G401 (cell line): ENCODE results near the gene NDC80. TPM values are rescaled to one million over a fixed set of nuclear protein-coding genes. Genes with fewer than 3 reads are reported as not detected.

Experiments used
- DNase-seq: peaks from one replicate; pipeline ENCODE4 v3.0.0-alpha.2; 2015; ENCODE audit warnings: low spot score
- in situ Hi-C: cut with HindIII; loops from 2 replicates; pipeline ENCODE4 v1.10.0; 2016; ENCODE audit warnings: low sequenced_read_pairs, mixed read lengths
- total RNA-seq: library from RNA; depleted of rRNA; stranded (reverse); fragments of >200 nt; shearing (Covaris generic); gene quantifications from 2 replicates; pipeline ENCODE4 v1.2.3, GENCODE V29; 2014

The NDC80 gene
- total RNA-seq, 1 experiment from 2014 or later: 46.7 TPM

- in situ Hi-C loops: no loop called here
- DNase-seq: no peak
Observed at GRCh38 chr18:2554696-2555095, 16.7 kb upstream of the NDC80 start.

DNA sequence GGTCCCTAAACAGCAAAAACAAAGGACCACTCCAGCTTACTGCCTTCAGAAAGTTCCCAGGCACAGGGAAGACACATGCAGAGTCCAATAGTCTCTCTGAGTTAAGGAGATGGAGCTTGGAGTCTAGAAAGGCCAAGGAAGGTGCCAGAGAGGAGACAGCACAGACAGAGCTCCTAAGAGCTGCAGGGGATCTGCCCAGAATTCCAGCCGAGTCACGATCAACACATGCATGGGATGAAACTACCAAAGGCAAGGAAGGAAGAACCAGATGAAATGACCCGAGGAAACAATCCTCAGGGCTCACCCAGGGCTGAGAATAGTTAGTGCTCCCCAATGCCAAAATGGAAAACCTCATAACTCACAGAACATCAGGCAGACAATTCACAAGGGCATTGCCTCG lies 15.5 kb upstream of the NDC80 start:
- no peak for DNase-seq
- in situ Hi-C loops: no loop called here

GRCh38 chr18:2557536-2557935 lies 13.8 kb upstream of the NDC80 start:
- no peak for DNase-seq
- in situ Hi-C loops: no loop called here

DNA sequence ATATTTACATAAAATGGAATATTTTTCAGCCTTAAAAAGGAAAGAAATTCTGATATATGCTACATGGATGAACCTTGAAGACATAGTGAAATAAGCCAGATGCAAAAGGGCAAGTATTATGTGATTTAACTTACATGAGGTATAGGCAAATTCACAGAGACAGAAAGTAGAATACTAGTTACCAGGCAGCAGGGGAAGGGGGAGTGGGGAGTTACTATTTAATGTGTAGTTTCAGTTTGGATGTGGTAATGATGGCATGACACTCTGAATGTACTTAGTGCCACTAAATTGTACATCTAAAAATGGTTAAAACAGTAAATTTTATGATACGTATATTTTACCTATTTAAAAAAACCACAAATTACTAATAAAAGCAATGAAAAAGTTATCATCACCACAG lies 12.1 kb upstream of the NDC80 start:
- DNase-seq: no peak
- in situ Hi-C loops: no loop called here

DNA sequence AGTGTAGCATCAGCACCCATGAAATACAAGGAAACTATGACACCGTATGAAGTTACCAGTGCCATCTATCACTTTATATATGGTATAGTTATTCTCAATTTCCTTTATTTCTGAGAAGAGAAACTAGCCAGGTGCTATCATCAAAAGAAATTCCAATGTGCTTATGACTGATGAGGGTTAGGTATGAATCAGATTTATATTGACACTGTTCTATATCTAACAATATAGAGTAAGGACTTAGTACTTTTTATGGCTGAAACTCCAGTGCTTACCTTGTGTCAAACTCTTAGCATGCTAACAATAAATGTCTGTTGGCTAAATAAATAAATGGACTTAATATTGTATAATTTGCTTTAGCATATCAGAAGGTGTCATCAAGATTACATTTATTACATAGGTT lies 7.0 kb upstream of the NDC80 start:
- DNase-seq: no peak
- in situ Hi-C loops: no loop called here

- in situ Hi-C loops: no loop called here
- DNase-seq: no peak
Observed at GRCh38 chr18:2568129-2568528, 3.2 kb upstream of the NDC80 start.

DNA sequence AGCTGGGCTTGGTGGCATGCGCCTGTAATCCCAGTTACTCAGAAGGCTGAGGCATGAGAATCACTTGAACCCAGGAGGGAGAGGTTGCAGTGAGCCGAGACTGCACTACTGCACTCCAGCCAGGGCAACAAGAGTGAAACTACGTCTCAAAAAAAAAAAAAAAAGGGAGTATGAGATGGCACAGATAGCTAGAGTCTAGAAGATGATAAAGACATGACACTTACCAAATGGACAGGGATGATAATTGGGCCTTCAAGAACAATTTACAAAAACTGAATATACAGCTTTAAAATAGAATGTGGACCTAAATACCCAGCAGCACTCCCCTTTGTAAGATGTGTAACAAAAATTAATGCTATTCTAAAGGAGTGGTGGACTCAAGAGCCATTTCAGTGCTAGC lies 2.8 kb upstream of the NDC80 start:
- in situ Hi-C loops: no loop called here
- no peak for DNase-seq

DNA sequence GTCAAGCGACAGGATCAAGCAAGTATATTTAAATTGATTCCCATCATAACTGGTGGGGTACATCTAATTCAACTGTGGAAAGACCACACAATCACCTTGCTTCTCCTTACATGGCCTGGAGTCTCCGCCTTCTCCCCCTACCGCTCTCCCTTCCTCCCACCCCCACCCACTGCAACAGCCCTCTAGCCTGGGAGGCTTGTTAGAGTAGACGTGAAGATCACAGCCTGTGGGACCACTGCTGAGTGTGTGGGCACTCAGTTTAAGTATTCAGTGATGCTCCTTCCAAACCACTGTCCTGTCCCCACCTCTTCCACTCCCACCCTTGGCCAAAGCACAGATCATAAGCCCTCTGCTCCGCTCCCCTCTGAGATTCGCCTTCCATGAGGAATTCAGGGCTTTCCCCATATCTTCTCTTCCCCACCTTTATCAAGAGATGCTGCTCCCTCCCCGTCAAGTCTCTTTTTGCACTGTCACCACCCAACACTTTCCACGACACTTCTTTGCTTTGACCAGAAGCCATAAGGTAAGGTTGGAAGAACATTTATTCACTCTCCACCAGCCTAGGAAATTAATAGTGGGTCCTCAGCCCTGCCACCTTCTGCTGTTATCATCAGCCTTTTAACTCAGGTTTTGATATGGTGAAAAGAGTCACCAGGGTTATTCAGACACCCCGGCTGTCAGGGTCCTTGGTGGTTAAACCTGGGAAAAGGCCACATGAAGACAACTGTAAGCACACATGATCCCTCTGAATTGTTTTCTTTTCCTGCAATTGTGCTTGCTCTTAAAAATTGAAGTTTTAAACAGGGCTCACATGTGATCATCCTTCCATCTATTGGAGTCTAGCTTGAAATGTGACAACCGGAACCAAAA lies 1.8 kb upstream of the NDC80 start:
- no peak for DNase-seq
- in situ Hi-C loops: no loop called here

DNA sequence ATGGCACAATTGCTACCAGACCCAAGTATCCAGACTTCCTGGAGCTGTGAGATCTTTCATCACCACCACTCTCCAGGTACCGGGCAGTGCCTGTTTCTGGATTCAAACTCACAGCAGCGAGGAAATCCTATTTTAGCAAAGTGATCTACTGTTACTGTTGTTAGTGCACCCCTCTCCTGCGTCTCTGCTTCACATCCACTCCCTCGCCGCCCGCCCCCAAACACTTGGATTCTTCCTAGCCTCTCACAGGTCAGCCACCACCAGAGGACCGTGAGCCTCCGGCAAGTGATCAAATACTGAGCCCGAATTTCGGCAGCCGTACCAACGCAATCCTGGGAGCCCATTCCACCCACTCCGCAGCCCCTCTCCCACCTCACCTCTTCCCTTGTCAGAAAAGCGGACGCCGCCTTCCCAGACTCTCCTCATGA lies 571 bp upstream of the NDC80 start:
- in situ Hi-C loops: no loop called here
- peak; percentile 88 for DNase-seq

DNA sequence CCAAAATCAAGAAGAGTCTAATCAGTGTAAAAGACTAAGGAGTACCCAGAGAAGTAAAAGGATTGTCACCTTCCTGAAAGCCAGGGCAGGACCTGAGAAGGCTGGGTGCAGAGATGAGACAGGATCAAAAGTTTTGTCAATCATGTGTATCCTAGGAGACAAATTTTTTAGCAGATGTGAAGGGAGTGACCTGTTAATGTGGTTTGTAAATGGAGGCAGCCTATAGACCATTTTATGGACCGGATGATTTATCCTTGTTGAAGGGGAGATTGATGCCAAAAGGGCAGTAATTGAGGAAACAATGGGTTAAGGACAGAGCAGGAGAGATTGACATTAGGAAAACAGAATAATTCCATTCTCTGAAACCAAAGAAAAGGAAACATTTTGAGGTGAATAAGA lies 813 bp downstream of the NDC80 start:
- in situ Hi-C loops: no loop called here
- DNase-seq: no peak

DNA sequence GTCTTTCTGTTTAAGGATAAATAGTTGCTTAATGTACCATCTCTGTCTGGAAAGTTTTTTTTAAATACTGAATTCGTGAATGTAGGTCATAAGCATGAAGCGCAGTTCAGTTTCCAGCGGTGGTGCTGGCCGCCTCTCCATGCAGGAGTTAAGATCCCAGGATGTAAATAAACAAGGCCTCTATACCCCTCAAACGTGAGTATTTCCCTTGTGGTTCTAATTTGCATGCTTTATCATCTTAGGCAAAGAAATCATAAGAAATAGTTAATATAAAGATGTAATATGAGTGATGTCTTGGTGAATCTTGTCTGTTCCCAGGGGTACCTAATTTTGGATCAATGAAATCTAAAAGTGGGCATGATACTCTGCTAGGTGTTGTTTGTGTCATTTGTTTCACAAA lies 1.5 kb downstream of the NDC80 start:
- in situ Hi-C loops: no loop called here
- DNase-seq: no peak

DNA sequence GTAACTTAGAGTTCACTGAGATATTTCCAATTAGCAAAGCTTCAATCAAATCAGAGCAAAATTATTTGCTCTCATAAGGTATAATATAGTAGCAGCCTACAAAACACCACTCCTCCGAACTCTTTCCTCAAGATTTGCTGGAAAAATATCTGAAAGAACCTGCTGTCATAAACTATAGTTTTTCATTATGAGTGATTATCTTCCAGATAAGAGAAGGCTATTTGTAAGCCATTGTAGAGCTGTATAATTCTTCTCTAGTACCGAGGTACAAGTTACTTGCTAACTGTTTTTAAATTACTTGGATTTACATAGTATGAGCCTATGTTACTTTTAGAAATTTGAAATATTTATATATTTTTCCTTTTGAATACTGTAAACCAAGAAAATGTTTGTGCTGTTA lies 2.1 kb downstream of the NDC80 start:
- in situ Hi-C loops: no loop called here
- no peak for DNase-seq

DNA sequence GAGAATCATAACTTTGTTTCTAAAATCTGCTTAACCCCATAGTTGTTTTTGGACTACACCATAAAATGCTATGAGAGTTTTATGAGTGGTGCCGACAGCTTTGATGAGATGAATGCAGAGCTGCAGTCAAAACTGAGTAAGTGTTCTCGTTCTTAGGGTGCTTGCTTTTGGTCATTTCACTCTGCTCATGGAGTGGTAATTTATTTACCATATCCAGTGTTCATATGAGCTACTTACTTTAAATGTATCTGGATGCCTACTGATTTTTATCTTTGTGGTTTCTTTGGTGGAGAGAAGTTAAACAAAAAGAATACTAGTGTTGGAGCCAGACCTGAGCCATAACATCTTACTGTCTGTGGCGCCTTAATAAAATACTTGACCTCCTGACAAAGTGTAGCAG lies 16.4 kb downstream of the NDC80 start:
- DNase-seq: no peak
- in situ Hi-C loops: no loop called here

DNA sequence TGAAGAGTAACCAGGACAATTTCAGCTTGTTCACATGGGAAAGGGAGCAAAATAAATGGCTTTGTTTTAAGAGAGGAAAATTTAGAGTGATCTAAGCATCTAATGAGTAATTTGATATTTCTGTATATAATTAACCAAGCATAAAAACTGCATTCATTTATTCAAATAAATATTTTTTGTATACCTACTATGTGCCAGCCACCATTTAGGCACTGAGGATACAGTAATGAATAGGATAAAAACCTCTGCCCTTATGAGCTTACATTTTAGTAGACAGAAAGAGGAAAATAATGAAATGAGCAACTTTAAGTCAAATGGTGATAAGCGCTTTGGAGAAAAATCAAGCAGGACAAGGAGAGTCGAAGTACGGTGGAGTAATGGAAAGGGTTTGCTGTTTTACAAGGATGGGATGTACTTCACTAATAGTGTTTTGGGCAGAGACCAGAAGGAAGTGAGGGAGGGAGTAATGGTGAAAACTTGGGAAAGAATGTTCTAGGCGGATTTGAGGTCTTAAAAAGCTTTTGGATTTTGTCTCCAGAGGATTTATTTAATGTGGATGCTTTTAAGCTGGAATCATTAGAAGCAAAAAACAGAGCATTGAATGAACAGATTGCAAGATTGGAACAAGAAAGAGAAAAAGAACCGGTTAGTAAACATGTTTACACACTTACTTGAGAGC lies 17.4 kb downstream of the NDC80 start:
- in situ Hi-C loops: no loop called here
- no peak for DNase-seq

DNA sequence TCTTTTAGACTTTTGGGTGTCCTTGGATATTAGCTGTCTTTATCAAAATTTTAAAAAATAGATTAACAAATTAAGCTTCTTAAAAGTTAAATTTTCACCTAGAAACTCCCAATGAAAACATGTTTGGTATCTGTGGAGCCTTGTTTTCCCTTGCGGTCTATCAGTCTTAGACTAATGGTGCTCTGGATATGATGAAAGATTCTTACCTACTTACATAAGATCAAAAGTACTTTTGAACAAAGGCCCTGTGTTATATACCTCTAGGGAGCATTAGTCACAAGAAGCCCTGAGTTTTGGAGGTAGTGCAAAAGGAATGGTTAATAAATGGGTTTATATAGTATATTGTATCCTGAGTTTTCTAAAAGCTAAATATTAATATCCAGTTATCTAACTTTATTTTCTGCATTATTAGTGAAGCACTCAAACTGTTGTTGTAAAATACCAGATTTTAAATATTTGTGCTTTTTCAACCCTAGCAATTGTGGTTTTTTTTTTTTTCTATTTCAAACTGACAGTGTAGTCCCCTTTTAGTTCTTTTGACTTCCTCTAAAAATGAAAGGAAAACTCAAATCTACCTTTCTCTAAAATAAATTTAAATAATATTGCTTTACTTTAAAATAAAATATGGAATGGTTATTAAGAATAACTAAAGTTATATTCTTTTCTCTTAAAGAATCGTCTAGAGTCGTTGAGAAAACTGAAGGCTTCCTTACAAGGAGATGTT lies 18.1 kb downstream of the NDC80 start:
- in situ Hi-C loops: no loop called here
- no peak for DNase-seq

DNA sequence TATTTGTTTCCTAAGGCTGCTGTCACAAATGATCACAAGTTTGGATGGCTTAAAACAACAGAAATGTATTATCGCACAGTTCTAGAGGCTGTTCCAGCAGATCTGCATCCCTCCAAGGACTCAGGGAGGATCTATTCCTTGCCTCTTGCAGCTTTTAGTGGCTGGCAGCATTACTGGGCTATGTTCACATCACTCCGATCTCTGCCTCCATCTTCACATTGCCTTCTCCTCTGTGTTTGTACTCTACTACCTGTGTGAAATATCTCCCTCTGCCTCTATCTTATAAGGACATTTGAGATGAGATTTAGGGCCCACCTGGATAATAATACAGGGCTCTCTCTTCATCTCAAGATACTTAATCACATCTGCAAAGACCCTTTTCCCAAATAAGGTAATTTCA lies 18.9 kb downstream of the NDC80 start:
- in situ Hi-C loops: no loop called here
- no peak for DNase-seq

DNA sequence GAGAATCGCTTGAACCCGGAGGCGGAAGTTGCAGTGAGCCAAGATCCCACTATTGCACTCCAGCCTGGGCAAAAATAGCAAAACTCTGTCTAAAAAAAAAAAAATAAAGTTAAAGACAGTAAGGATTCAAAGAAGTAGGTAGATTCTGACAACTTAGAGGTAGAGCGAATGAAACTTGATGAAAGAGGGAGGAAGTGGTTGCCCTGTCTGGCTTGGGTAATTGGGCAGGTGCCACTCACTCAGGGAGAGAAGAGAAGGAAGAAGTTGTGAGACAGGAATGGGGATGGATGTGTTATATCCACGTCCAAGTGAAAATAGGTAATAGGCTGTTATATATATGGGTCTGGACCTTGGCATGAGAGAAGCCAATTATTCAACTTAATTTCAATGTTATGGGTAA lies 26.3 kb downstream of the NDC80 start:
- no peak for DNase-seq

DNA sequence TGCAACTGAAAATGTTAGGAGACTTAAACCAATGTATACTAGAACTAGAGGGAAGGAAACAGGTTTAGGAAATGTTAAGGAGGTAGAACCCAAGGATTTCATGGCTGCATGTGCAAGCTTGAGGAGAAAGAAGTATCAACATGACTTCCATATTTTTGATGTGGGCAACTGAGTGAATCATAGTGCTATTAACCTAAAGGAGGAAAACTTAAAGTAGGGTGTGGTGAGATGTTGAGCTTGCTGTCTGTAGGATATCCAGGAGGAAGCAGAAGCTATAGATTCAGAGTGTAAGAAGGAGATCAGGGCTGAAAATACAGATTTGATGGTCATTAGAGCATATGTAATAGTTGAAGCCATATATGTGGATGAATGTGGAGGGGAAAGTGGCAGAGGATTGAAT lies 31.5 kb downstream of the NDC80 start:
- in situ Hi-C loops: no loop called here
- DNase-seq: no peak

More for the DNA sequence above, 26.3 kb downstream of the NDC80 start:
- in situ Hi-C loops: no loop called here

DNA sequence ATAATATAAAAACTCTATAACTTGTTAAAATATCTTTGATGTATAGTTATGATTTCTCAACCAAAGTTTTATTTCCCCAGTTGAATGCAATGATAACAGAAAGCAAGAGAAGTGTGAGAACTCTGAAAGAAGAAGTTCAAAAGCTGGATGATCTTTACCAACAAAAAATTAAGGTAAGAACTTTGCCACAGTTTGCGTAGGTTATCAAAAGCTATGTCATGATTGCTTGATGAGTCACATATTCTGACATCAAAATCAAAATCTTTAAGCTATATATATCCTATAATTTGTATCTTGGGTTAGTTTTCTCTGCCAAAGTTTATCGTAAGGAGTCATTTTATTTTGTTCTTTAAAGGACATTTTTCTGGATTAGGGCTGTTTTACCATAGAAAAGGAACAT lies 35.0 kb downstream of the NDC80 start:
- in situ Hi-C loops: no loop called here
- DNase-seq: no peak

DNA sequence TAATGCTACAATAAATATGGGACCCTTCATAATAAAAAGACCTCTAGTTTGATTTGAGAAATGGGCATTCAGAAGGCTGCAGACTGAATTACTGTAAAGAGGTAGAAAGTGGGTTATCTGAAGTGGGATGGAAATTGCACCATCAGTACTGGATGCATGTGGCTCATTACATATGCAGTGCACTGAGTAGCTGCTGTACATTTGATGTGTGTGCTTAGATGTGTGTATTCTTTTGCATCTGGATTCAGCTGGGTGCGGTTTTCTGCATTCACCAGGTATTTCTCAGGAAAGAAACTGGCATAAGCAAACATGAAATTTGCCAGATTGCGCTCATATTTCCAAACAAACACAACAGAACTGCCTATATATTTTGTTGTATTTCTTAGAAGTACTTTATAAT lies 38.2 kb downstream of the NDC80 start:
- in situ Hi-C loops: no loop called here

More for the DNA sequence above, 38.2 kb downstream of the NDC80 start:
- DNase-seq: no peak
